HTERT RPE-1 (cell line): Measurements from ENCODE around the gene PRLH.
"Not testable (repeated sequence)": the region's sequence is repeated elsewhere in the genome, so short reads cannot be mapped to it uniquely, and the experiment has no call there.

Experiments used
- in situ Hi-C: fragments of 300-500 bp; cut with MboI; formaldehyde crosslinking; loops from 4 replicates; pipeline ENCODE4 v1.14.3; 2020; ENCODE audit warnings: low sequenced_read_pairs

The PRLH gene

DNA sequence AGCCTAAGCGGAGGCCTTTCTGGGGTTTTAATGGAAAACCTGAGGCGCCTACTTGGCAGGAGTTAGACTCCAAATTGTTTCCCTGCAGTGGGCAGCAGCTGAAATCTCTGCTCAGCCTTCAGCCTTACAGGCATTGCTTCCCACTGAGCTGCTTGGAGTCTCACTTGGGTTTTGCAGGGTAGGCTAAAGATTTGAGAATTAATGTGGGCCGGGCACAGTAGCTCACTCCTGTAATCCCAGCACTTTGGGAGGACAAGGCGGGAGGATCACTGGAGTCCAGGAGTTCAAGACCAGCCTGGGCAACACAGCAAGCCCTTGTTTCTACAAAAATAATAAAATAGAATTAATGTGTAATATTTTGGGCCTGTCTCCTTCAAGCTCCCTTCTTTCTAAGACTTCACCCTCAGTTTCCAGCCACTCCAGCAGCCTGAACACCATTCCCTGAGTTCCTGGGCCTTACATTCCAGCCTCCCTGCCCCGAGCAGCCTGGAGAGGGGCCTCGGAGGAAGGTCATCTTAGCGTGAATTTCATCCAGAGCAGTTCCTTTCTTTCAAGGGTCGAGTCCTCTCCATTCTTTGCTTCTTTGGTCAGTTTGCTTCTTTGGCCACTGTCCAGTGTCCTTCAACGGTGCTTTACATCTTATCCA, 33.2 kb downstream of the PRLH start:
- in situ Hi-C loops, result no loop called here

- in situ Hi-C loops, result no loop called here
Observed at GRCh38 chr2:237600205-237600846, 34.0 kb downstream of the PRLH start.

GRCh38 chr2:237601453-237602116, 35.2 kb downstream of the PRLH start:
- in situ Hi-C loops, result no loop called here

- in situ Hi-C loops, result no loop called here
Observed at GRCh38 chr2:237602409-237602808, 36.0 kb downstream of the PRLH start.

GRCh38 chr2:237603049-237603717, 36.8 kb downstream of the PRLH start:
- in situ Hi-C loops, result no loop called here

DNA sequence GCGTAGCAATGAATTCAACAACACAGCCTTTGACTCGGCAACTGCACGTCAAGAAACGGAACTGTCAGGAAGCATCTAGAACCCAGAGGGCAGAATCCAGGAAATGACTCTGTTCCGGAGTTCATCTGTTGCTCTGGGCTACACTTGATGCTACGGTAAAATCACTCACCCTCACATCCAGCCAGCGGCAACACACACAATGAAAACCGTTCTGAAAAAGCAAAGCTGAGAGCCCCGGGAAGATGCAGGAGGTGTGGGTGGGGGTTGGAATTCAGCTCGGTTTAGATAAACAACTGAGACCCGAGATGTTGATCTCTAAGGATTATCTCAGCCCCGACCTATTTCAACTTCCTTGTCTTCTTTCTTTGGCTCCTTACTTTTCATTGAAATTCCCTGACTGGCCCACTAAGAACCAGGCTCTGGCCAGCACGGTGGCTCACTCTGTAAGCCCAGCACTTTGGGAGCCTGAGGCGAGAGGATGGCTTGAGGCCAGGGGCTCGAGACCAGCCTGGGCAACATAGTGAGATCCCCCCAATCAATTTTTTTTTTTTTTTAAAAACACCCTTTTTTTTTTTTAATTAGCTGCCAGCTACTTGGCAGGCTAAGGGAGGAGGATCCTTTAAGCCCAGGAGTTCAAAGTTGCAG, 37.5 kb downstream of the PRLH start:
- in situ Hi-C loops, result no loop called here

GRCh38 chr2:237604391-237604790, 38.0 kb downstream of the PRLH start:
- in situ Hi-C loops, result no loop called here

GRCh38 chr2:237604960-237605359, 38.6 kb downstream of the PRLH start:
- in situ Hi-C loops, result no loop called here

- in situ Hi-C loops, result not testable (repeated sequence)
Observed at GRCh38 chr2:237606522-237606921, 40.1 kb downstream of the PRLH start.

GRCh38 chr2:237612527-237613357, 46.4 kb downstream of the PRLH start:
- in situ Hi-C loops, result no loop called here

- in situ Hi-C loops, result no loop called here
Observed at GRCh38 chr2:237613679-237614078, 47.3 kb downstream of the PRLH start.

- in situ Hi-C loops, result no loop called here
Observed at GRCh38 chr2:237614151-237614720, 47.9 kb downstream of the PRLH start.

- in situ Hi-C loops, result no loop called here
Observed at GRCh38 chr2:237615631-237616249, 49.4 kb downstream of the PRLH start.

GRCh38 chr2:237616373-237616733, 50.0 kb downstream of the PRLH start:
- in situ Hi-C loops, result no loop called here
